ENCODE results near the gene CNTNAP2. TPM values are rescaled to one million over a fixed set of nuclear protein-coding genes. Genes with fewer than 3 reads are reported as not detected.

CNTNAP2 gene
- total RNA-seq, 1 donor = 7.6 TPM

DNA sequence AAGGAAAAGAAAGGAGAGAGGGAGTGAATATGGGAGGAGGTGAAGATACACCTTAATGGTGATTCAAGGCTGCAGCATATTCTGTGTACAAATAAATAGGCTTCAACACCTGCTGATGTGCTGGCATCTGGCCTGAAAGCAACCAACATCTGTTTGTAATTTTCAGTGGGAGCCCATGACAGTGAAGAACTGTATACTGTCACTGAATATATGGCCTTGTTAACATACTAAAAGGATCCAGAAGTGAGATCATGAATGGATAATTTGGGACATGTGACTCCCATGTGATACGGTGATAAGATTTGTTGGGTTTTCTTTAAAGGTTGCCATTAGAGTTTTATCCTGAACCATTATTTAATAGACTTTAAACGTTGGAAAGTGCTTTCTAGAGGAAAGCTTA, 459.3 kb downstream of the CNTNAP2 start:
- no peak overlapping the region for H3K4me3 ChIP-seq (ENCODE audit: insufficient read depth, low read length)
- no peaks in the 10 kb centered on the region for H3K9me3 ChIP-seq (ENCODE audit: low read depth, low read length)
- no peak for DNase-seq (ENCODE audit: insufficient read length, low spot score, missing footprints)
- no peak overlapping the region for H3K27ac ChIP-seq (ENCODE audit: low read depth, low read length)
- H3K4me2 ChIP-seq (ENCODE audit: insufficient read depth, low read length) = no peak overlapping the region
- H3K79me2 ChIP-seq (ENCODE audit: insufficient read depth, low read length) = no peaks in the 10 kb centered on the region
- H2AFZ ChIP-seq (ENCODE audit: low read length) = no peak overlapping the region
- no peak for TF ChIP-seq CTCF (IDR thresholded peaks at IDR 0.05; ENCODE audit: extremely low read depth, low read depth, low read length)
- no peaks in the 10 kb centered on the region for H4K20me1 ChIP-seq (ENCODE audit: insufficient read depth, low read length)
- no peaks in the 10 kb centered on the region for H3K4me1 ChIP-seq (ENCODE audit: insufficient read depth, low read length)
- H3K27me3 ChIP-seq (ENCODE audit: insufficient read depth, low read length) = no peaks in the 10 kb centered on the region
- H3K36me3 ChIP-seq (ENCODE audit: insufficient read depth, low read length) = no peaks in the 10 kb centered on the region

DNA sequence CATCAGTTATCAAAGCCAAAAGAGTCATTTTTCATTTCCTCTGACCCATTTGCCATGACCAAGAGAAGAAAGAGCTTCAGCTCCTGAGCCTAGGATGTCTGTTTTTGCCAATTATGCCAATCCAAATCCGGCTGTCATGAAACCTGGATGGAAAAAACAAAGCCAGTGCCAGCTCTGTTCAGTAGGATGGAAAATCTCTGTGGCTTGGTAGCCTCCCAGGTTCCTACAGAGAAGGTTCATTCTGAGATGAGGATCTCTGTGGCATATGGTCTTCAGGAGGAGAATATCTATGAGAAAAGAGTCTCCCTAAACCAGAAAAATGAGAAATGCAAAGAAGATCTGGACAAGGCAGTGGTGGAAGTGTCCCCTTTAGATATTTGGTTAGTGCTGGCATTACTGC, 475.4 kb downstream of the CNTNAP2 start:
- H3K4me2 ChIP-seq (ENCODE audit: insufficient read depth, low read length) = no peak overlapping the region
- no peak overlapping the region for H3K4me3 ChIP-seq (ENCODE audit: insufficient read depth, low read length)
- no peak for TF ChIP-seq CTCF (IDR thresholded peaks at IDR 0.05; ENCODE audit: extremely low read depth, low read depth, low read length)
- H3K4me1 ChIP-seq (ENCODE audit: insufficient read depth, low read length) = no peaks in the 10 kb centered on the region
- no peak overlapping the region for H3K27ac ChIP-seq (ENCODE audit: low read depth, low read length)
- no peaks in the 10 kb centered on the region for H3K36me3 ChIP-seq (ENCODE audit: insufficient read depth, low read length)
- no peak overlapping the region for H2AFZ ChIP-seq (ENCODE audit: low read length)
- DNase-seq (ENCODE audit: insufficient read length, low spot score, missing footprints) = no peak
- H3K27me3 ChIP-seq (ENCODE audit: insufficient read depth, low read length) = no peaks in the 10 kb centered on the region
- H3K9me3 ChIP-seq (ENCODE audit: low read depth, low read length) = peaks cover 2% of the 10 kb centered on the region
- no peaks in the 10 kb centered on the region for H3K79me2 ChIP-seq (ENCODE audit: insufficient read depth, low read length)
- no peaks in the 10 kb centered on the region for H4K20me1 ChIP-seq (ENCODE audit: insufficient read depth, low read length)

DNA sequence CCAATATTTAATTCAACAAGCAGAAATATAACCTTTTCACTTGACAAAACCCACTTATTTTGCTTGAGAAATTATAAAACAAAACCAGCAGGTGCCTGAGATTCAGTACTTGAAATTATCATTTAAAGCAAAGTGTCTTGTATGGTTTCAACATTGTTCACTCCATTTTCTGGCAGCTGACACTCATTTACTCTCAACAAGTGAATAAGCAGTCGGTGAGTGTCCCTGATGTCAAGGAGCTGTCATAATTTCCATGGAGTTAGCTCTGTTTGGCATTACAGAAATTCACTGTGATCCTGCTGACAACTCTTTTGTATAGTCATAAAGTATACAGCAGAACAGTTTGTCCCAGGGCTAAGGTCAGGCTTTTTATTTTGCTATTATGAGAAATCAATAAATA, 490.0 kb downstream of the CNTNAP2 start:
- no peaks in the 10 kb centered on the region for H3K36me3 ChIP-seq (ENCODE audit: insufficient read depth, low read length)
- H3K4me2 ChIP-seq (ENCODE audit: insufficient read depth, low read length) = no peak overlapping the region
- H3K4me3 ChIP-seq (ENCODE audit: insufficient read depth, low read length) = no peak overlapping the region
- H3K4me1 ChIP-seq (ENCODE audit: insufficient read depth, low read length) = no peaks in the 10 kb centered on the region
- no peak for DNase-seq (ENCODE audit: insufficient read length, low spot score, missing footprints)
- no peaks in the 10 kb centered on the region for H3K79me2 ChIP-seq (ENCODE audit: insufficient read depth, low read length)
- no peaks in the 10 kb centered on the region for H3K27me3 ChIP-seq (ENCODE audit: insufficient read depth, low read length)
- no peak overlapping the region for H3K27ac ChIP-seq (ENCODE audit: low read depth, low read length)
- H3K9me3 ChIP-seq (ENCODE audit: low read depth, low read length) = no peaks in the 10 kb centered on the region
- H4K20me1 ChIP-seq (ENCODE audit: insufficient read depth, low read length) = no peaks in the 10 kb centered on the region
- H2AFZ ChIP-seq (ENCODE audit: low read length) = no peak overlapping the region
- TF ChIP-seq CTCF (IDR thresholded peaks at IDR 0.05; ENCODE audit: extremely low read depth, low read depth, low read length) = no peak

DNA sequence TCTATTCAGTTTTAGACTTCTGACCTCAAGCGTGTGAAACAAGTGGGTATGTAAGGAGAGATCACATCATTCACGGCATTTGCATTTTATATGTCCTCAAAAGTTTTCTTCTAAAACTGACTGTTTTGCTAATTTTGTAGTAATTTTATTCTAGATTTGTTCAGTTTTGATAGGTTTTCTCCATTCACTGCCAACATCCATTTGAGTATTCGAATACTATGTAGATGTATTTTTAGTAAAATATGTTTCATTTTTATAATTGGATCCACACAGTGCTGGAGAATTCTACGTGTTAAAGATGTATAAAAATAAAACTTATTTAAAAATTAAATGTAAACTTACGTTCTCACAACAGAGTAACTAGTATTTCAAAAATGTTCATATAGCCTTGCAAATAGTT, 503.0 kb downstream of the CNTNAP2 start:
- Histone ChIP-seq H3K27ac (ENCODE audit: low read depth, low read length) (no peak overlapping the region), H2AFZ (ENCODE audit: low read length) (no peak overlapping the region), H3K4me2 (ENCODE audit: insufficient read depth, low read length) (no peak overlapping the region), H4K20me1 (ENCODE audit: insufficient read depth, low read length) (no peaks in the 10 kb centered on the region), H3K36me3 (ENCODE audit: insufficient read depth, low read length) (no peaks in the 10 kb centered on the region), H3K4me1 (ENCODE audit: insufficient read depth, low read length) (no peaks in the 10 kb centered on the region), H3K27me3 (ENCODE audit: insufficient read depth, low read length) (no peaks in the 10 kb centered on the region), H3K9me3 (ENCODE audit: low read depth, low read length) (no peaks in the 10 kb centered on the region), H3K4me3 (ENCODE audit: insufficient read depth, low read length) (no peak overlapping the region), H3K79me2 (ENCODE audit: insufficient read depth, low read length) (no peaks in the 10 kb centered on the region)
- TF ChIP-seq CTCF (IDR thresholded peaks at IDR 0.05; ENCODE audit: extremely low read depth, low read depth, low read length) = no peak
- no peak for DNase-seq (ENCODE audit: insufficient read length, low spot score, missing footprints)
